GM21360 (cell line): ENCODE data around the gene LUC7L.
"Not testable (repeated sequence)": the region's sequence is repeated elsewhere in the genome, so short reads cannot be mapped to it uniquely, and the experiment has no call there.

ENCODE experiments used
- ATAC-seq: cut with Tn5 transposase; IDR thresholded peaks from one replicate; pipeline ENCODE4 v1.9.1; 2021; ENCODE audit warnings: mild to moderate bottlenecking, moderate library complexity; ENCODE audit not compliant: unreplicated experiment

LUC7L gene

GRCh38 chr16:183005-183404 is 46.2 kb downstream of the LUC7L start:
- ATAC-seq: no peak

GRCh38 chr16:181565-182021 is 47.7 kb downstream of the LUC7L start:
- no peak for ATAC-seq

GRCh38 chr16:180681-181564 is 48.3 kb downstream of the LUC7L start:
- ATAC-seq: no peak

- ATAC-seq: no peak
These were observed 49.1 kb downstream of the LUC7L start, which contains the start of gene HBQ1 for GRCh38 chr16:180101-180675. Gene HBQ1, plus strand, starts transcription at chr16:180459. Its CDS starts 28 bp downstream, at chr16:180487.

- ATAC-seq: no peak
These were observed 49.8 kb downstream of the LUC7L start for GRCh38 chr16:179211-180092.

- no peak for ATAC-seq
These were observed 50.6 kb downstream of the LUC7L start for GRCh38 chr16:178668-179015.

GRCh38 chr16:177981-178667 is 51.1 kb downstream of the LUC7L start:
- ATAC-seq: no peak

GRCh38 chr16:177394-177822 is 51.8 kb downstream of the LUC7L start:
- no peak for ATAC-seq

GRCh38 chr16:176477-177382 is 52.5 kb downstream of the LUC7L start, which contains the start of gene HBA1:
Gene HBA1, plus strand, starts transcription at chr16:176680. Its CDS starts 37 bp downstream, at chr16:176717.
- not testable (repeated sequence) for ATAC-seq

- ATAC-seq: not testable (repeated sequence)
These were observed 53.2 kb downstream of the LUC7L start for GRCh38 chr16:176006-176405.

GRCh38 chr16:175011-175949 is 54.0 kb downstream of the LUC7L start:
- ATAC-seq: no peak

GRCh38 chr16:173928-174769 is 55.1 kb downstream of the LUC7L start:
- not testable (repeated sequence) for ATAC-seq

GRCh38 chr16:173211-173854 is 55.9 kb downstream of the LUC7L start:
- ATAC-seq: not testable (repeated sequence)

- ATAC-seq: not testable (repeated sequence)
These were observed 56.8 kb downstream of the LUC7L start, which contains the start of gene HBA2 for GRCh38 chr16:172374-172941. Gene HBA2, plus strand, starts transcription at chr16:172876. Its CDS starts 37 bp downstream, at chr16:172913.

- no peak for ATAC-seq
These were observed 58.5 kb downstream of the LUC7L start for GRCh38 chr16:170788-171187.

- not testable (repeated sequence) for ATAC-seq
These were observed 59.2 kb downstream of the LUC7L start for GRCh38 chr16:170088-170507.
